Colonic mucosa (tissue), 4 donors: ENCODE results near the gene GAPDH. TPM values are rescaled to one million over a fixed set of nuclear protein-coding genes. Genes with fewer than 3 reads are reported as not detected.

Experiments
- DNase-seq: peaks from one replicate; pipeline ENCODE4 v3.0.0-alpha.2; 2020
- H3K27ac ChIP-seq: fragments of 200-600 bp; one replicate; pipeline ENCODE4 v1.8.0; 2021
- H3K27me3 ChIP-seq: fragments of 200-600 bp; one replicate; pipeline ENCODE4 v1.8.0; 2021
- H3K36me3 ChIP-seq: fragments of 200-600 bp; one replicate; pipeline ENCODE4 v1.8.0; 2021
- H3K4me1 ChIP-seq: fragments of 200-600 bp; one replicate; pipeline ENCODE4 v1.8.0; 2021; ENCODE audit warnings: mild to moderate bottlenecking
- H3K4me3 ChIP-seq: fragments of 200-600 bp; one replicate; pipeline ENCODE4 v1.8.0; 2021
- H3K9ac ChIP-seq, 2 donors: one replicate each; pipeline ENCODE4 v1.7.0; 2013; ENCODE audit warnings: control low read depth in 2 of 2, low read depth in 2 of 2, low read length in 2 of 2
- H3K9me3 ChIP-seq: fragments of 200-600 bp; one replicate; pipeline ENCODE4 v1.8.0; 2021
- intact Hi-C: fragments of 100-400 bp; cut with DNase I; formaldehyde crosslinking; loops from one replicate; pipeline ENCODE4 v1.14.1; 2022
- total RNA-seq, 2 donors: library from RNA; stranded (reverse); fragmentation: NEBNext Ultra II Directional in 1 of 2; extraction: Animal tissue kit (Norgen Biotek cat#: 25700) in 1 of 2; gene quantifications; one replicate each; pipeline ENCODE4 v1.2.1, GENCODE V29; 2021
- TF ChIP-seq, protein P1 (sequence below): fragments of 200-600 bp; IDR thresholded peaks from one replicate; pipeline ENCODE4 v1.8.0; 2022; ENCODE audit warnings: antibody characterized with exemption, mild to moderate bottlenecking
- donor health status: healthy.
- donor health status: DM: no; HTN: no; CAD: no.
- donor health status: DM: no; HTN: no; CAD: no.

The GAPDH gene
- total RNA-seq, 2 donors from 2014 or later: 3,442 to 3,768 TPM

DNA sequence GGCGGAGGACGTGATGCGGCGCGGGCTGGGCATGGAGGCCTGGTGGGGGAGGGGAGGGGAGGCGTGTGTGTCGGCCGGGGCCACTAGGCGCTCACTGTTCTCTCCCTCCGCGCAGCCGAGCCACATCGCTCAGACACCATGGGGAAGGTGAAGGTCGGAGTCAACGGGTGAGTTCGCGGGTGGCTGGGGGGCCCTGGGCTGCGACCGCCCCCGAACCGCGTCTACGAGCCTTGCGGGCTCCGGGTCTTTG, 303 bp downstream of the GAPDH start:
- H3K36me3 ChIP-seq: peaks cover 24% of the 10 kb centered on the region
- H3K9me3 ChIP-seq: no peaks in the 10 kb centered on the region
- H3K27ac ChIP-seq: peak overlapping the region; percentile 99
- H3K9ac ChIP-seq: peak overlapping the region; percentile 95 to 99
- intact Hi-C loops: no loop called here
- H3K4me1 ChIP-seq: peaks cover 23% of the 10 kb centered on the region
- DNase-seq: no peak
- H3K27me3 ChIP-seq: no peaks in the 10 kb centered on the region
- peak overlapping the region; percentile 99 for H3K4me3 ChIP-seq
- TF ChIP-seq, protein P1, sequence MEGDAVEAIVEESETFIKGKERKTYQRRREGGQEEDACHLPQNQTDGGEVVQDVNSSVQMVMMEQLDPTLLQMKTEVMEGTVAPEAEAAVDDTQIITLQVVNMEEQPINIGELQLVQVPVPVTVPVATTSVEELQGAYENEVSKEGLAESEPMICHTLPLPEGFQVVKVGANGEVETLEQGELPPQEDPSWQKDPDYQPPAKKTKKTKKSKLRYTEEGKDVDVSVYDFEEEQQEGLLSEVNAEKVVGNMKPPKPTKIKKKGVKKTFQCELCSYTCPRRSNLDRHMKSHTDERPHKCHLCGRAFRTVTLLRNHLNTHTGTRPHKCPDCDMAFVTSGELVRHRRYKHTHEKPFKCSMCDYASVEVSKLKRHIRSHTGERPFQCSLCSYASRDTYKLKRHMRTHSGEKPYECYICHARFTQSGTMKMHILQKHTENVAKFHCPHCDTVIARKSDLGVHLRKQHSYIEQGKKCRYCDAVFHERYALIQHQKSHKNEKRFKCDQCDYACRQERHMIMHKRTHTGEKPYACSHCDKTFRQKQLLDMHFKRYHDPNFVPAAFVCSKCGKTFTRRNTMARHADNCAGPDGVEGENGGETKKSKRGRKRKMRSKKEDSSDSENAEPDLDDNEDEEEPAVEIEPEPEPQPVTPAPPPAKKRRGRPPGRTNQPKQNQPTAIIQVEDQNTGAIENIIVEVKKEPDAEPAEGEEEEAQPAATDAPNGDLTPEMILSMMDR: no peak

DNA sequence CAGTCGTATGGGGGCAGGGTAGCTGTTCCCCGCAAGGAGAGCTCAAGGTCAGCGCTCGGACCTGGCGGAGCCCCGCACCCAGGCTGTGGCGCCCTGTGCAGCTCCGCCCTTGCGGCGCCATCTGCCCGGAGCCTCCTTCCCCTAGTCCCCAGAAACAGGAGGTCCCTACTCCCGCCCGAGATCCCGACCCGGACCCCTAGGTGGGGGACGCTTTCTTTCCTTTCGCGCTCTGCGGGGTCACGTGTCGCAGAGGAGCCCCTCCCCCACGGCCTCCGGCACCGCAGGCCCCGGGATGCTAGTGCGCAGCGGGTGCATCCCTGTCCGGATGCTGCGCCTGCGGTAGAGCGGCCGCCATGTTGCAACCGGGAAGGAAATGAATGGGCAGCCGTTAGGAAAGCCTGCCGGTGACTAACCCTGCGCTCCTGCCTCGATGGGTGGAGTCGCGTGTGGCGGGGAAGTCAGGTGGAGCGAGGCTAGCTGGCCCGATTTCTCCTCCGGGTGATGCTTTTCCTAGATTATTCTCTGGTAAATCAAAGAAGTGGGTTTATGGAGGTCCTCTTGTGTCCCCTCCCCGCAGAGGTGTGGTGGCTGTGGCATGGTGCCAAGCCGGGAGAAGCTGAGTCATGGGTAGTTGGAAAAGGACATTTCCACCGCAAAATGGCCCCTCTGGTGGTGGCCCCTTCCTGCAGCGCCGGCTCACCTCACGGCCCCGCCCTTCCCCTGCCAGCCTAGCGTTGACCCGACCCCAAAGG, 804 bp downstream of the GAPDH start:
- Histone ChIP-seq H3K9me3 (no peaks in the 10 kb centered on the region), H3K27me3 (no peaks in the 10 kb centered on the region), H3K27ac (peak overlapping the region; percentile 99), H3K4me3 (peak overlapping the region; percentile 99), H3K36me3 (peaks cover 24% of the 10 kb centered on the region), H3K9ac (peak overlapping the region; percentile 95 to 99), H3K4me1 (peaks cover 28% of the 10 kb centered on the region)
- DNase-seq: peak; percentile 73
- TF ChIP-seq, protein P1: no peak
- intact Hi-C loops: loop anchor here (5.0 kb wide), 1 partner anchor 113 kb away; no protein-coding TSS in a partner anchor

DNA sequence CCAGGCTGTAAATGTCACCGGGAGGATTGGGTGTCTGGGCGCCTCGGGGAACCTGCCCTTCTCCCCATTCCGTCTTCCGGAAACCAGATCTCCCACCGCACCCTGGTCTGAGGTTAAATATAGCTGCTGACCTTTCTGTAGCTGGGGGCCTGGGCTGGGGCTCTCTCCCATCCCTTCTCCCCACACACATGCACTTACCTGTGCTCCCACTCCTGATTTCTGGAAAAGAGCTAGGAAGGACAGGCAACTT, 1.3 kb downstream of the GAPDH start:
- Histone ChIP-seq H3K27me3 (no peaks in the 10 kb centered on the region), H3K4me1 (peaks cover 30% of the 10 kb centered on the region), H3K36me3 (peaks cover 21% of the 10 kb centered on the region), H3K27ac (peak overlapping the region; percentile 99), H3K4me3 (peak overlapping the region; percentile 99), H3K9ac (peak overlapping the region; percentile 95 to 99), H3K9me3 (no peaks in the 10 kb centered on the region)
- DNase-seq: no peak
- intact Hi-C loops: loop anchor here (5.0 kb wide), 1 partner anchor 113 kb away; no protein-coding TSS in a partner anchor
- TF ChIP-seq, protein P1: no peak

DNA sequence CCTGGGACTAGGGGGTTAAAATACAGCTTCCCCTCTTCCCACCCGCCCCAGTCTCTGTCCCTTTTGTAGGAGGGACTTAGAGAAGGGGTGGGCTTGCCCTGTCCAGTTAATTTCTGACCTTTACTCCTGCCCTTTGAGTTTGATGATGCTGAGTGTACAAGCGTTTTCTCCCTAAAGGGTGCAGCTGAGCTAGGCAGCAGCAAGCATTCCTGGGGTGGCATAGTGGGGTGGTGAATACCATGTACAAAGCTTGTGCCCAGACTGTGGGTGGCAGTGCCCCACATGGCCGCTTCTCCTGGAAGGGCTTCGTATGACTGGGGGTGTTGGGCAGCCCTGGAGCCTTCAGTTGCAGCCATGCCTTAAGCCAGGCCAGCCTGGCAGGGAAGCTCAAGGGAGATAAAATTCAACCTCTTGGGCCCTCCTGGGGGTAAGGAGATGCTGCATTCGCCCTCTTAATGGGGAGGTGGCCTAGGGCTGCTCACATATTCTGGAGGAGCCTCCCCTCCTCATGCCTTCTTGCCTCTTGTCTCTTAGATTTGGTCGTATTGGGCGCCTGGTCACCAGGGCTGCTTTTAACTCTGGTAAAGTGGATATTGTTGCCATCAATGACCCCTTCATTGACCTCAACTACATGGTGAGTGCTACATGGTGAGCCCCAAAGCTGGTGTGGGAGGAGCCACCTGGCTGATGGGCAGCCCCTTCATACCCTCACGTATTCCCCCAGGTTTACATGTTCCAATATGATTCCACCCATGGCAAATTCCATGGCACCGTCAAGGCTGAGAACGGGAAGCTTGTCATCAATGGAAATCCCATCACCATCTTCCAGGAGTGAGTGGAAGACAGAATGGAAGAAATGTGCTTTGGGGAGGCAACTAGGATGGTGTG, 1.9 kb downstream of the GAPDH start:
- H3K4me3 ChIP-seq: peak overlapping the region; percentile 99
- peaks cover 15% of the 10 kb centered on the region for H3K36me3 ChIP-seq
- H3K27ac ChIP-seq: peak overlapping the region; percentile 99
- DNase-seq: no peak
- H3K27me3 ChIP-seq: no peaks in the 10 kb centered on the region
- H3K4me1 ChIP-seq: peaks cover 35% of the 10 kb centered on the region
- intact Hi-C loops: loop anchor here (5.0 kb wide), 1 partner anchor 114 kb away; no protein-coding TSS in a partner anchor
- TF ChIP-seq, protein P1: no peak
- peak overlapping the region; percentile 95 to 99 for H3K9ac ChIP-seq
- H3K9me3 ChIP-seq: no peaks in the 10 kb centered on the region

DNA sequence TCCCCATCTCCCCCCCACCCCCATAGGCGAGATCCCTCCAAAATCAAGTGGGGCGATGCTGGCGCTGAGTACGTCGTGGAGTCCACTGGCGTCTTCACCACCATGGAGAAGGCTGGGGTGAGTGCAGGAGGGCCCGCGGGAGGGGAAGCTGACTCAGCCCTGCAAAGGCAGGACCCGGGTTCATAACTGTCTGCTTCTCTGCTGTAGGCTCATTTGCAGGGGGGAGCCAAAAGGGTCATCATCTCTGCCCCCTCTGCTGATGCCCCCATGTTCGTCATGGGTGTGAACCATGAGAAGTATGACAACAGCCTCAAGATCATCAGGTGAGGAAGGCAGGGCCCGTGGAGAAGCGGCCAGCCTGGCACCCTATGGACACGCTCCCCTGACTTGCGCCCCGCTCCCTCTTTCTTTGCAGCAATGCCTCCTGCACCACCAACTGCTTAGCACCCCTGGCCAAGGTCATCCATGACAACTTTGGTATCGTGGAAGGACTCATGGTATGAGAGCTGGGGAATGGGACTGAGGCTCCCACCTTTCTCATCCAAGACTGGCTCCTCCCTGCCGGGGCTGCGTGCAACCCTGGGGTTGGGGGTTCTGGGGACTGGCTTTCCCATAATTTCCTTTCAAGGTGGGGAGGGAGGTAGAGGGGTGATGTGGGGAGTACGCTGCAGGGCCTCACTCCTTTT, 2.7 kb downstream of the GAPDH start:
- peaks cover 43% of the 10 kb centered on the region for H3K4me1 ChIP-seq
- no peak overlapping the region for H3K4me3 ChIP-seq
- DNase-seq: no peak
- peak overlapping the region; percentile 65 for H3K27ac ChIP-seq
- H3K9ac ChIP-seq: peak overlapping the region in 1 of 2 donors; percentile 38
- no peaks in the 10 kb centered on the region for H3K27me3 ChIP-seq
- H3K9me3 ChIP-seq: no peaks in the 10 kb centered on the region
- H3K36me3 ChIP-seq: peaks cover 15% of the 10 kb centered on the region
- TF ChIP-seq, protein P1: no peak
- intact Hi-C loops: loop anchor here (5.0 kb wide), 1 partner anchor 115 kb away; no protein-coding TSS in a partner anchor
